H1 (cell line): Measurements from ENCODE around the gene ADNP. TPM values are rescaled to one million over a fixed set of nuclear protein-coding genes. Genes with fewer than 3 reads are reported as not detected.
A peak's percentile ranks its signal among the peaks of the same experiment; 100 is the strongest.

Experiments
- CTCF ChIA-PET: fragments of 300-600 bp; sonication (Branson Sonifier 250); formaldehyde crosslinking; loops from one replicate; lab custom pipeline; 2021; ENCODE audit not compliant: partially characterized antibody; lab: Charles Lee
- POLR2A ChIA-PET: fragments of 300-600 bp; sonication (Branson Sonifier 250); formaldehyde crosslinking; loops from one replicate; lab custom pipeline; 2021; ENCODE audit warnings: inconsistent platforms; ENCODE audit not compliant: partially characterized antibody; lab: Charles Lee
- DNase-seq, 2 experiments: peaks; one replicate each; pipeline versions ENCODE4 v3.0.0 to v3.0.0-alpha.2; 2010 to 2022; ENCODE audit warnings: low spot score in 2 of 2, low read depth in 1 of 2, mixed read lengths in 1 of 2
- FAIRE-seq: peaks from 2 replicates; lab custom pipeline; 2011; peaks lifted over from hg19 to GRCh38; lab: Jason Lieb, UNC
- H2AFZ ChIP-seq: 2 replicates; pipeline ENCODE4 v1.8.1; 2012; ENCODE audit warnings: low read length, inconsistent platforms
- H2AK5ac ChIP-seq: 2 replicates; pipeline ENCODE4 v1.6.1; 2013; ENCODE audit warnings: low read depth, low read length
- H2BK120ac ChIP-seq: replicated peaks from 2 replicates; pipeline ENCODE3; 2013; ENCODE audit warnings: low read depth, low read length, inconsistent platforms
- H2BK12ac ChIP-seq: 2 replicates; pipeline ENCODE4 v1.6.1; 2013; ENCODE audit warnings: low read depth, low read length
- H2BK15ac ChIP-seq: 2 replicates; pipeline ENCODE4 v1.6.1; 2013; ENCODE audit warnings: low read length
- H2BK20ac ChIP-seq: 2 replicates; pipeline ENCODE4 v1.6.1; 2013; ENCODE audit warnings: low read length
- H2BK5ac ChIP-seq: 2 replicates; pipeline ENCODE4 v1.6.1; 2013; ENCODE audit warnings: low read depth, low read length
- H3K14ac ChIP-seq: 2 replicates; pipeline ENCODE4 v1.6.1; 2013; ENCODE audit warnings: inconsistent platforms; ENCODE audit not compliant: insufficient read length
- H3K18ac ChIP-seq: 2 replicates; pipeline ENCODE4 v1.6.1; 2013; ENCODE audit warnings: low read length; ENCODE audit errors: extremely low read depth
- H3K23ac ChIP-seq: 2 replicates; pipeline ENCODE4 v1.6.1; 2013; ENCODE audit warnings: inconsistent platforms; ENCODE audit not compliant: insufficient read length
- H3K23me2 ChIP-seq: 2 replicates; pipeline ENCODE4 v1.6.1; 2013; ENCODE audit warnings: low read depth, low read length
- H3K27ac ChIP-seq: 2 replicates; pipeline ENCODE4 v1.6.1; 2011; ENCODE audit warnings: low read depth, low read length, inconsistent platforms
- H3K27me3 ChIP-seq, 4 experiments: replicated peaks in 1 of 4; 1 replicate in 1 of 4; 2 replicates in 3 of 4; pipeline versions ENCODE4 v1.6.1 to v1.8.1; 2011 to 2013; ENCODE audit warnings: low read length in 3 of 4, mild to moderate bottlenecking in 3 of 4, inconsistent platforms in 2 of 4, mixed read lengths in 2 of 4, moderate library complexity in 1 of 4; ENCODE audit not compliant: control insufficient read depth in 3 of 4, insufficient read depth in 3 of 4; ENCODE audit errors: extremely low read depth in 1 of 4
- H3K36me3 ChIP-seq, 4 experiments: 2 replicates each; pipeline versions ENCODE4 v1.6.1 to v1.8.1; 2011 to 2013; ENCODE audit warnings: mild to moderate bottlenecking in 4 of 4, low read length in 3 of 4, moderate library complexity in 2 of 4, control low read depth in 1 of 4, inconsistent platforms in 1 of 4; ENCODE audit not compliant: insufficient read depth in 4 of 4, control insufficient read depth in 2 of 4
- H3K4ac ChIP-seq: replicated peaks from 2 replicates; pipeline ENCODE3; 2013; ENCODE audit warnings: low read length, low read depth, mixed read lengths, inconsistent platforms; ENCODE audit not compliant: insufficient read length
- H3K4me1 ChIP-seq, 4 experiments: replicated peaks in 1 of 4; 1 replicate in 1 of 4; 2 replicates in 3 of 4; pipeline versions ENCODE4 v1.6.1 to v1.8.1; 2011 to 2013; ENCODE audit warnings: low read length in 3 of 4, inconsistent platforms in 2 of 4, mixed read lengths in 1 of 4; ENCODE audit not compliant: insufficient read depth in 4 of 4, control insufficient read depth in 3 of 4
- H3K4me2 ChIP-seq, 2 experiments: 2 replicates each; pipeline versions ENCODE4 v1.6.1 to v1.8.1; 2011 to 2013; ENCODE audit warnings: low read depth in 2 of 2, low read length in 2 of 2, control low read depth in 1 of 2, inconsistent platforms in 1 of 2, mild to moderate bottlenecking in 1 of 2; ENCODE audit not compliant: insufficient read depth in 1 of 2
- H3K4me3 ChIP-seq, 4 experiments: fragments of 200-600, 300-600 bp in 1 of 4; sonication (generic), shearing (Covaris generic), sonication (Bioruptor Twin) in 1 of 4; 2 replicates each; pipeline versions ENCODE4 v1.5.1 to v1.8.1; 2011 to 2016; ENCODE audit warnings: low read length in 4 of 4, low read depth in 3 of 4, control low read depth in 2 of 4, inconsistent platforms in 2 of 4, mild to moderate bottlenecking in 2 of 4, mixed read lengths in 1 of 4, moderate library complexity in 1 of 4; ENCODE audit not compliant: insufficient read depth in 2 of 4; ENCODE audit errors: extremely low read depth in 1 of 4
- H3K56ac ChIP-seq: replicated peaks from 2 replicates; pipeline ENCODE3; 2013; ENCODE audit warnings: low read depth, mild to moderate bottlenecking, mixed read lengths, low read length, inconsistent platforms; ENCODE audit not compliant: insufficient read length
- H3K79me1 ChIP-seq: 2 replicates; pipeline ENCODE4 v1.6.1; 2013; ENCODE audit warnings: low read depth, low read length, control low read depth
- H3K79me2 ChIP-seq, 2 experiments: 2 replicates each; pipeline versions ENCODE4 v1.6.1 to v1.8.1; 2012 to 2013; ENCODE audit warnings: low read length in 2 of 2, mild to moderate bottlenecking in 2 of 2, inconsistent platforms in 1 of 2; ENCODE audit not compliant: insufficient read depth in 2 of 2, control insufficient read depth in 1 of 2
- H3K9ac ChIP-seq, 4 experiments: replicated peaks in 1 of 4; 1 replicate in 1 of 4; 2 replicates in 3 of 4; pipeline versions ENCODE4 v1.6.1 to v1.8.1; 2011 to 2013; ENCODE audit warnings: low read depth in 3 of 4, low read length in 3 of 4, control low read depth in 2 of 4, mild to moderate bottlenecking in 2 of 4, moderate library complexity in 2 of 4, inconsistent platforms in 1 of 4; ENCODE audit errors: extremely low read depth in 1 of 4
- H3K9me3 ChIP-seq, 2 experiments: 2 replicates each; pipeline versions ENCODE4 v1.6.1 to v1.8.1; 2012 to 2013; ENCODE audit warnings: mild to moderate bottlenecking in 2 of 2, moderate library complexity in 2 of 2, control low read depth in 1 of 2, inconsistent platforms in 1 of 2, low read depth in 1 of 2, low read length in 1 of 2, mixed read lengths in 1 of 2; ENCODE audit not compliant: insufficient read depth in 2 of 2
- H4K20me1 ChIP-seq, 2 experiments: replicated peaks in 1 of 2; 2 replicates each; pipeline versions ENCODE3 to v1.8.1; 2011 to 2013; ENCODE audit warnings: inconsistent platforms in 2 of 2, low read length in 2 of 2, mild to moderate bottlenecking in 1 of 2; ENCODE audit not compliant: insufficient read depth in 2 of 2, control insufficient read depth in 1 of 2
- H4K5ac ChIP-seq: 2 replicates; pipeline ENCODE4 v1.6.1; 2013; ENCODE audit warnings: low read length, low read depth, mixed read lengths, inconsistent platforms; ENCODE audit not compliant: insufficient read length
- H4K8ac ChIP-seq: 2 replicates; pipeline ENCODE4 v1.8.0; 2013; ENCODE audit warnings: mild to moderate bottlenecking, moderate library complexity, low read length, inconsistent platforms; ENCODE audit not compliant: insufficient read depth; ENCODE audit errors: extremely low read depth
- H4K91ac ChIP-seq: replicated peaks from 2 replicates; pipeline ENCODE3; 2013; ENCODE audit warnings: low read length, mixed read lengths, inconsistent platforms; ENCODE audit not compliant: insufficient read length
- GABPA ChIP-seq: IDR thresholded peaks from 2 replicates; pipeline ENCODE4 v1.6.1; 2011; ENCODE audit warnings: mild to moderate bottlenecking, low read length, moderate library complexity, borderline replicate concordance; ENCODE audit not compliant: insufficient read depth
- PHF8 ChIP-seq: fragments of 200-600 bp; sonication (generic); conservative IDR thresholded peaks from 2 replicates; pipeline ENCODE4 v1.7.1; 2012; ENCODE audit warnings: low read depth, mild to moderate bottlenecking, inconsistent platforms, low read length, moderate library complexity
- SP1 ChIP-seq: IDR thresholded peaks from 2 replicates; pipeline ENCODE4 v1.6.1; 2011; ENCODE audit warnings: low read depth, low read length
- WGBS, 2 experiments: shearing (Covaris generic) in 1 of 2; methylation state at CpG; one replicate each; pipeline versions ENCODE4 v1.1.6 to v1.1.7; 2013 to 2015; ENCODE audit warnings: low lambda C conversion rate in 2 of 2, mixed read lengths in 2 of 2, inconsistent platforms in 1 of 2, low coverage in 1 of 2, missing lambda C conversion rate in 1 of 2; ENCODE audit not compliant: insufficient replicate concordance in 2 of 2, insufficient coverage in 1 of 2, insufficient read length in 1 of 2; ENCODE audit errors: extremely low coverage in 1 of 2, missing lambda C conversion rate in 1 of 2; 5-methylcytosine and 5-hydroxymethylcytosine counted together
- polyA plus RNA-seq, 7 experiments: library from polyadenylated mRNA; depleted of rRNA in 3 of 7; stranded (reverse) in 5 of 7; unstranded in 2 of 7; fragments of >200 nt in 5 of 7; fragments of 200-250 nt in 2 of 7; gene quantifications; 1 replicate in 5 of 7; 2 replicates in 1 of 7; 4 replicates in 1 of 7; pipeline versions ENCODE4 v1.2.1 to v1.2.3, GENCODE V29; 2011 to 2013; ENCODE audit warnings: missing spikeins in 2 of 7, mixed read lengths in 2 of 7
- total RNA-seq: library from RNA; stranded (reverse); fragmentation: NEBNext Ultra II Directional; extraction: Animal tissue kit (Norgen Biotek cat#: 25700); gene quantifications from 2 replicates; pipeline ENCODE4 v1.2.1, GENCODE V29; 2021

ADNP gene
- total and polyA plus RNA-seq, 2 of the 8 experiments (the other 6 are each of a cell fraction or from before 2014, with no cell fraction given) = 31.6 to 123 TPM

- Histone ChIP-seq H2BK5ac (no peak overlapping the region), H3K79me1 (peaks cover 2% of the 10 kb centered on the region; the same call in 1 of the 2 replicates), H2AFZ (no peak overlapping the region), H3K18ac (no peak overlapping the region), H2BK15ac (no peak overlapping the region), H3K4me2 (no peak overlapping the region), H3K36me3 (peaks cover 7 to 61% (median 14%) of the 10 kb centered on the region in 4 experiments; a peak in 7 of 8 replicates), H3K27ac (no peak overlapping the region), H2AK5ac (no peak overlapping the region), H2BK12ac (no peak overlapping the region), H2BK120ac (no peak overlapping the region), H3K4ac (no peak overlapping the region), H3K9ac (no peak overlapping the region), H3K4me1 (peaks cover 4 to 18% (median 8%) of the 10 kb centered on the region in 4 experiments; a peak in 6 of 7 replicates), H3K27me3 (no peaks in the 10 kb centered on the region), H3K79me2 (peaks cover 73 to 89% of the 10 kb centered on the region in 2 experiments), H4K5ac (no peak overlapping the region)
- no peak for DNase-seq
- TF ChIP-seq SP1 = no peak
- TF ChIP-seq PHF8 = no peak
- TF ChIP-seq GABPA = no peak
- TF ChIP-seq, all 59 proteins: peak for 0
- no peak overlapping the region for H3K14ac ChIP-seq
- 78% methylated on average over 1 of the region's 1 CpG; no CpG with 5 or more reads in 1 of the 2 experiments for WGBS, 2 experiments
- POLR2A ChIA-PET = interaction anchor here (0.7 to 13.9 kb wide), 7 partner anchors 15 to 132 kb away, joined by 3 to 206 read pairs (median 4); partner anchors contain the start of gene BCAS4
- no peak overlapping the region for H3K23ac ChIP-seq
- H3K23me2 ChIP-seq = peaks cover 4% of the 10 kb centered on the region; the same call in 1 of the 2 replicates
- peaks cover 37 to 57% of the 10 kb centered on the region in 2 experiments for H4K20me1 ChIP-seq
- H3K56ac ChIP-seq = no peak overlapping the region
- FAIRE-seq = no peak
- no peak overlapping the region for H4K91ac ChIP-seq
- H4K8ac ChIP-seq = no peak overlapping the region
- no peak overlapping the region for H2BK20ac ChIP-seq
- CTCF ChIA-PET = interaction anchor here (0.8 to 2.5 kb wide), 3 partner anchors 10 to 136 kb away, joined by 3 to 8 read pairs (median 4); no protein-coding TSS in a partner anchor
- H3K9me3 ChIP-seq = no peaks in the 10 kb centered on the region
- peak overlapping the region in 1 of 4 experiments; percentile 91; a peak in 1 of 8 replicates for H3K4me3 ChIP-seq
Measured at GRCh38 chr20:50926530-50926929, 4.7 kb downstream of the ADNP start.
